ENCODE results near the gene OSGEPL1. TPM values are rescaled to one million over a fixed set of nuclear protein-coding genes. Genes with fewer than 3 reads are reported as not detected.

Gene OSGEPL1
- total and polyA plus RNA-seq, 11 donors: 5.7 to 11.0 (median 8.3) TPM

GRCh38 chr2:189794310-189794709 is 31.7 kb upstream of the OSGEPL1 start:
- no peak overlapping the region for H3K4me3 ChIP-seq
- H3K4me1 ChIP-seq: peaks cover 0 to 19% (median 0%) of the 10 kb centered on the region in 12 donors
- TF ChIP-seq POLR2A (IDR thresholded peaks at IDR 0.05): no peak
- no peak for TF ChIP-seq CTCF (IDR thresholded peaks at IDR 0.05)
- H3K9me3 ChIP-seq: no peaks in the 10 kb centered on the region
- no peak for DNase-seq
- WGBS, 4 donors: 96 to 100% (median 97%) methylated on average over 1 of the region's 1 CpG
- intact Hi-C loops (cut with DNase I): loop anchor here in 5 of 10 donors (10.0 kb wide), 2 partner anchors 270 to 280 kb away; partner anchors contain the start of gene MSTN (in 3 of the 5)
- no peak overlapping the region for H3K27ac ChIP-seq
- H3K36me3 ChIP-seq: peaks cover 0 to 75% (median 58%) of the 10 kb centered on the region in 9 donors
- H3K27me3 ChIP-seq: no peaks in the 10 kb centered on the region
- no peak for ATAC-seq

DNA sequence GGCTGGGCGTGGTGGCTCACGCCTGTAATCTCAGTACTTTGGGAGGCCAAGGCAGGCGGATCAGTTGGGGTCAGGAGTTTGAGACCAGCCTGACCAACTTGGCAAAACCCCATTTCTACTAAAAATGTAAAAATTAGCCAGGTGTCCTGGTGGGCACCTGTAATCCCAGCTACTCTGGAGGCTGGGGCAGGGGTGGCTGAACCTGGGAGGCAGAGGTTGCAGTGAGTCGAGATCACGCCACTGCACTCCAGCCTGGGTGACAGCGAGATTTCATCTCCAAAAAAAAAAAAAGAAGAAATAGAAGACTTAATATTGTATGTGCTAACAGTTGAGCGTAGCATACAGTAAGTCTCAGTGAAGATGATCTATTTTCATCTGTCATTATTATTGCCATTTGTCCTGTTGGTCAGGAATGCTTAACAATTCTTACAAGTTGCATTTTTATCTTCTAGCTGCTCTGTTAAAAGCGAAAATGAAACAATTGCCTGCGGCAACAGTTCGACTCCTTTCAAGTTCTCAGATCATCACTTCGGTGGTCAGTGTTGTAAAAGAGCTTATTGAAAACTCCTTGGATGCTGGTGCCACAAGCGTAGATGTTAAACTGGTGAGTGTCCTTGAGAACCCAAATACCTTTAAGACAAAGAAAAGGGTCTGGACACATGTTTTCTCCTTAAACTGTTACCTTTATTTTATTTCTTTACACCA is 28.9 kb upstream of the OSGEPL1 start:
- no peaks in the 10 kb centered on the region for H3K9me3 ChIP-seq
- intact Hi-C loops (cut with DNase I): loop anchor here in 5 of 10 donors (10.0 kb wide), 2 partner anchors 273 to 283 kb away; partner anchors contain the start of gene MSTN (in 3 of the 5)
- DNase-seq: no peak
- WGBS, 4 donors: 93 to 95% (median 94%) methylated on average over 12 of the region's 12 CpGs
- no peaks in the 10 kb centered on the region for H3K4me1 ChIP-seq
- no peaks in the 10 kb centered on the region for H3K27me3 ChIP-seq
- TF ChIP-seq POLR2A (IDR thresholded peaks at IDR 0.05) (no peak), CTCF (IDR thresholded peaks at IDR 0.05) (no peak)
- peak overlapping the region in 1 of 12 donors; percentile 38 for H3K27ac ChIP-seq
- no peak for ATAC-seq
- H3K4me3 ChIP-seq: peak overlapping the region in 1 of 12 donors; percentile 15
- peaks cover 0 to 72% (median 56%) of the 10 kb centered on the region in 9 donors for H3K36me3 ChIP-seq

DNA sequence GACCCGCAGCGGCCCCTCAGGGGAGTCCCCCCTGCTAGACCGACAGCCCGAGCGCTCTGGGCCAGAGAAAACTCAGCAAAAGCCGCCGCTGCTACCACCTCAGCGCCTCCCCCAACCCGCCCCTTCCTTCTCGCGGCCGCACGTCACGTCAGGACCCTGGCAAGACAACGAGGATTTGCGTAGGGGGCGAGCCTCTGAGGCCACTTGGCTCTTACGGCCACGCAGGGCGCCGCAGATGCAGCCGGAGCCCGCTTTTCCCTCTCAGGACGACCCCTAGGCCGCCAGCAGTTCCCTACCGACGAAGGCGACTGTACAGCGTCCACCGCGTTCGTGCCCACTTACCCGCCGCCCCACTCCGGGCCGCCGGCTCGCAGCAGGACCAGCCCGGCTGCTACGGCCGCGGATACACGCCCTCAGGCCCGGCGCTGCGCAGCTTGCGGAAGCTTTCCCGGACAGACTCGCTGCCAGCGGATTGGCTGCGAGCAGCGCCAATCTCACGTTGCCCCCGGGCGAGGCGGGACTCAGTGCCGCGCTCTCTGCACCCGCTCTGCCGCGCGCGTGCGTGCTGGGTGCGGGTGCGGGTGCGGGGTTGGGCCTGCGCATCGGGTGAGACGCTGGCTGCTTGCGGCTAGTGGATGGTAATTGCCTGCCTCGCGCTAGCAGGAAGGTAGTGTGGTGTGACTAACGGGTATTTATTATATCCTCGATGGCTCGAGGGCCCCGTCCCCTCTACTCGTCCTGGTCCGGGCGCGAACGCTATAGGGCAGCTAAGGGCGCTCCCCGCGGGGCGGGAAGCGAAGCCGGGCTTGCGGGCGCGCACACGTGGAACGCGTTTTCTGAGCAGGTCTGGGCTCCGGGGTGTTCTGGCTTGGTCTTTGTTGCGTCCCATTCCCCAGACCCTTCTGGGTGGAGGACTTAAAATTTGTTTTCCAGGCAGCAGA is 21.6 kb upstream of the OSGEPL1 start, which contains the start of the genes ORMDL1 and PMS1:
ORMDL1 (minus strand) TSS at position 413 of the 941 bp plus-strand sequence. CDS start 1,744 bp downstream, outside the sequence.
PMS1 (plus strand) TSS at position 524 of the 941 bp plus-strand sequence. CDS start 7,360 bp downstream, outside the sequence.
- intact Hi-C loops (cut with DNase I): loop anchor here in 4 of 10 donors (1.0 to 10.0 kb wide), 4 partner anchors 21 to 122 kb away; partner anchors contain the start of genes ANKAR (in 1 of the 4), ASNSD1 (in 1 of the 4) and OSGEPL1 (in 1 of the 4)
- peak in 1 of 12 donors; percentile 8 for TF ChIP-seq CTCF (IDR thresholded peaks at IDR 0.05)
- peak in 1 of 2 donors; percentile 92 for TF ChIP-seq POLR2A (IDR thresholded peaks at IDR 0.05)
- 0 to 1% (median 0%) methylated on average over 32 to 96 of the region's 96 CpGs for WGBS, 4 donors

More for the DNA sequence above, 21.6 kb upstream of the OSGEPL1 start, which contains the start of the genes ORMDL1 and PMS1:
- Histone ChIP-seq H3K9me3 (no peaks in the 10 kb centered on the region), H3K4me1 (peaks cover 3 to 45% (median 28%) of the 10 kb centered on the region in 12 donors), H3K27me3 (no peaks in the 10 kb centered on the region), H3K27ac (peak within 1 kb of the TSS; percentile 90 to 98 (median 96)), H3K36me3 (peaks cover 0 to 50% (median 23%) of the 10 kb centered on the region in 9 donors), H3K4me3 (peak within 1 kb of the TSS; percentile 65 to 92 (median 80))
- DNase-seq: peak; percentile 95 to 98 (median 97)
- ATAC-seq: peak; percentile 97 to 99 (median 98)

Measured in heart left ventricle (tissue), 16 donors.